Kidney tubule cell (primary cell): Measurements from ENCODE around the gene CLEC20A.
A peak's percentile ranks its signal among the peaks of the same experiment; 100 is the strongest.

ENCODE experiments used
- DNase-seq: peaks from one replicate; pipeline ENCODE4 v3.0.0-alpha.2; 2018; ENCODE audit warnings: low spot score

CLEC20A gene

GRCh38 chr1:178496410-178497135 is at the start of gene CLEC20A:
TSS of gene CLEC20A (minus strand) at chr1:178496964. CDS start at chr1:178496939, 25 bp downstream.
- no peak for DNase-seq

GRCh38 chr1:178544531-178544930 is 47.8 kb upstream of the CLEC20A start:
- no peak for DNase-seq

- DNase-seq, result no peak
These were observed 46.5 kb upstream of the CLEC20A start for GRCh38 chr1:178543290-178543607.

GRCh38 chr1:178542554-178543289 is 46.0 kb upstream of the CLEC20A start:
- DNase-seq, result peak; percentile 87

- DNase-seq, result peak; percentile 85
These were observed 45.2 kb upstream of the CLEC20A start for GRCh38 chr1:178541829-178542553.

GRCh38 chr1:178541379-178541778 is 44.6 kb upstream of the CLEC20A start:
- DNase-seq, result no peak

- peak; percentile 75 for DNase-seq
These were observed 43.9 kb upstream of the CLEC20A start for GRCh38 chr1:178540646-178541045.

GRCh38 chr1:178540204-178540603 is 43.4 kb upstream of the CLEC20A start:
- no peak for DNase-seq

- no peak for DNase-seq
These were observed 42.5 kb upstream of the CLEC20A start for GRCh38 chr1:178539291-178539690.

GRCh38 chr1:178538192-178538916 is 41.6 kb upstream of the CLEC20A start:
- DNase-seq, result peak; percentile 67

- peak; percentile 47 for DNase-seq
These were observed 40.8 kb upstream of the CLEC20A start for GRCh38 chr1:178537382-178538090.

- DNase-seq, result peak; percentile 90
These were observed 40.1 kb upstream of the CLEC20A start for GRCh38 chr1:178536844-178537371.

- no peak for DNase-seq
These were observed 39.6 kb upstream of the CLEC20A start for GRCh38 chr1:178536329-178536728.

- no peak for DNase-seq
These were observed 37.5 kb upstream of the CLEC20A start for GRCh38 chr1:178534137-178534868.

GRCh38 chr1:178533121-178533946 is 36.6 kb upstream of the CLEC20A start:
- DNase-seq, result no peak

- DNase-seq, result peak; percentile 76
These were observed 35.6 kb upstream of the CLEC20A start for GRCh38 chr1:178532392-178532791.

- DNase-seq, result no peak
These were observed 35.1 kb upstream of the CLEC20A start for GRCh38 chr1:178531887-178532286.

- no peak for DNase-seq
These were observed 33.7 kb upstream of the CLEC20A start for GRCh38 chr1:178530502-178530901.

GRCh38 chr1:178530037-178530402 is 33.3 kb upstream of the CLEC20A start:
- peak; percentile 98 for DNase-seq
